ENCODE measurements around the gene MTOR. TPM values are rescaled to one million over a fixed set of nuclear protein-coding genes. Genes with fewer than 3 reads are reported as not detected.
A peak's percentile ranks its signal among the peaks of the same experiment; 100 is the strongest.
"Not testable (repeated sequence)": the region's sequence is repeated elsewhere in the genome, so short reads cannot be mapped to it uniquely, and the experiment has no call there.

MTOR gene
- total RNA-seq, 4 donors from 2014 or later = 37.8 to 46.4 (median 43.9) TPM

GRCh38 chr1:11099310-11100148, 162.8 kb downstream of the MTOR start, which contains the start of gene EXOSC10:
EXOSC10 (minus strand) TSS chr1:11099869; CDS start chr1:11099831, 38 bp downstream.
- peaks cover 18 to 26% of the 10 kb centered on the region in 2 donors for H3K36me3 ChIP-seq
- TF ChIP-seq CTCF (IDR thresholded peaks at IDR 0.05) = no peak
- TF ChIP-seq POLR2A (IDR thresholded peaks at IDR 0.05) = peak in 1 of 2 donors; percentile 68
- H3K4me3 ChIP-seq (replicated peaks in 1 of 3) = peak within 1 kb of the TSS; percentile 81 to 84 (median 83)
- WGBS, 2 donors = 0 to 1% methylated on average over 30 to 60 of the region's 78 CpGs
- intact Hi-C loops (cut with DNase I) = no loop called here
- H3K27ac ChIP-seq = peak within 1 kb of the TSS; percentile 39 to 71 (median 64)
- H3K9me3 ChIP-seq = no peaks in the 10 kb centered on the region
- H3K27me3 ChIP-seq = no peaks in the 10 kb centered on the region
- peak; percentile 91 to 93 for DNase-seq
- peaks cover 7 to 8% of the 10 kb centered on the region in 2 donors for H3K4me1 ChIP-seq

GRCh38 chr1:11098931-11099309, 163.4 kb downstream of the MTOR start:
- WGBS, 2 donors = 14 to 16% methylated on average over 5 of the region's 5 CpGs
- intact Hi-C loops (cut with DNase I) = no loop called here

GRCh38 chr1:11083784-11084183, 178.6 kb downstream of the MTOR start:
- H3K9me3 ChIP-seq; intact Hi-C loops (cut with DNase I); DNase-seq; H3K4me1 ChIP-seq; H3K27ac ChIP-seq; H3K27me3 ChIP-seq; H3K4me3 ChIP-seq (replicated peaks in 1 of 3): not testable (repeated sequence)
- H3K36me3 ChIP-seq = peaks cover 49 to 57% of the 10 kb centered on the region in 2 donors
- 87 to 98% methylated on average over 3 of the region's 3 CpGs for WGBS, 2 donors

More at GRCh38 chr1:11098931-11099309, 163.4 kb downstream of the MTOR start:
- peaks cover 23 to 32% of the 10 kb centered on the region in 2 donors for H3K36me3 ChIP-seq
- H3K9me3 ChIP-seq = no peaks in the 10 kb centered on the region
- peak overlapping the region; percentile 81 to 84 (median 83) for H3K4me3 ChIP-seq (replicated peaks in 1 of 3)
- no peak for DNase-seq
- no peaks in the 10 kb centered on the region for H3K27me3 ChIP-seq
- peaks cover 7 to 8% of the 10 kb centered on the region in 2 donors for H3K4me1 ChIP-seq
- TF ChIP-seq POLR2A (IDR thresholded peaks at IDR 0.05) (no peak), CTCF (IDR thresholded peaks at IDR 0.05) (no peak)
- peak overlapping the region in 1 of 3 donors; percentile 71 for H3K27ac ChIP-seq

- intact Hi-C loops (cut with DNase I) = no loop called here
- Histone ChIP-seq H3K27me3 (no peaks in the 10 kb centered on the region), H3K4me1 (no peaks in the 10 kb centered on the region), H3K9me3 (no peaks in the 10 kb centered on the region), H3K36me3 (peaks cover 55 to 62% of the 10 kb centered on the region in 2 donors), H3K27ac (no peak overlapping the region), H3K4me3 (replicated peaks in 1 of 3) (no peak overlapping the region)
- TF ChIP-seq POLR2A (IDR thresholded peaks at IDR 0.05) (no peak), CTCF (IDR thresholded peaks at IDR 0.05) (no peak)
- no peak for DNase-seq
- 86 to 92% methylated on average over 12 of the region's 12 CpGs for WGBS, 2 donors
Observed at GRCh38 chr1:11080931-11081330, 181.4 kb downstream of the MTOR start.

GRCh38 chr1:11078631-11079030, 183.7 kb downstream of the MTOR start:
- no peak for DNase-seq
- intact Hi-C loops (cut with DNase I) = no loop called here
- H3K27me3 ChIP-seq = no peaks in the 10 kb centered on the region
- 97 to 98% methylated on average over 2 of the region's 2 CpGs for WGBS, 2 donors
- no peaks in the 10 kb centered on the region for H3K9me3 ChIP-seq
- no peak overlapping the region for H3K27ac ChIP-seq
- H3K4me3 ChIP-seq (replicated peaks in 1 of 3) = no peak overlapping the region
- peaks cover 75 to 84% of the 10 kb centered on the region in 2 donors for H3K36me3 ChIP-seq
- TF ChIP-seq CTCF (IDR thresholded peaks at IDR 0.05) (no peak), POLR2A (IDR thresholded peaks at IDR 0.05) (no peak)
- H3K4me1 ChIP-seq = no peaks in the 10 kb centered on the region

GRCh38 chr1:11073398-11073797, 189.0 kb downstream of the MTOR start:
- H3K27me3 ChIP-seq; H3K9me3 ChIP-seq; H3K27ac ChIP-seq; H3K4me1 ChIP-seq; H3K4me3 ChIP-seq (replicated peaks in 1 of 3); DNase-seq; intact Hi-C loops (cut with DNase I): not testable (repeated sequence)
- 92 to 94% methylated on average over 7 of the region's 7 CpGs for WGBS, 2 donors
- H3K36me3 ChIP-seq = peaks cover 89 to 90% of the 10 kb centered on the region in 2 donors

All from thyroid gland (tissue), 4 donors.